Caco-2 (cell line): ENCODE results near the gene SP6. TPM values are rescaled to one million over a fixed set of nuclear protein-coding genes. Genes with fewer than 3 reads are reported as not detected.
A peak's percentile ranks its signal among the peaks of the same experiment; 100 is the strongest.

ENCODE experiments used
- BruUV-seq: library from RNA; stranded (reverse); fragments of 400-500 nt; replicated peaks from 2 replicates; lab custom pipeline; 2021; lab: Mats Ljungman, UMichigan
- CTCF ChIA-PET: fragments of 300-600 bp; sonication (Branson Sonifier 250); formaldehyde crosslinking; loops from one replicate; lab custom pipeline; 2022; ENCODE audit warnings: antibody characterized with exemption; lab: Charles Lee
- POLR2A ChIA-PET: fragments of 300-600 bp; sonication (Branson Sonifier 250); formaldehyde crosslinking; loops from one replicate; lab custom pipeline; 2022; ENCODE audit warnings: antibody characterized with exemption; lab: Charles Lee
- DNase-seq, 2 experiments: peaks; one replicate each; pipeline versions ENCODE4 v3.0.0 to v3.0.0-alpha.2; 2020 to 2022
- H3K27me3 ChIP-seq: replicated peaks from 2 replicates; pipeline ENCODE4 v1.6.0; 2011; ENCODE audit warnings: low read length; ENCODE audit not compliant: control insufficient read depth, insufficient read depth
- H3K36me3 ChIP-seq: 2 replicates; pipeline ENCODE4 v1.5.1; 2011; ENCODE audit warnings: low read length; ENCODE audit not compliant: control insufficient read depth, insufficient read depth
- H3K4me1 ChIP-seq: fragments of 250-450 bp; sonication (Bioruptor Pico); 2 replicates; pipeline ENCODE4 v1.5.1; 2020; ENCODE audit warnings: mild to moderate bottlenecking
- H3K4me3 ChIP-seq: 2 replicates; pipeline ENCODE4 v1.5.1; 2011; ENCODE audit warnings: low read depth, mild to moderate bottlenecking, control low read depth, low read length
- H3K9me3 ChIP-seq: fragments of 250-450 bp; sonication (Bioruptor Pico); 2 replicates; pipeline ENCODE4 v1.5.1; 2020; ENCODE audit warnings: mild to moderate bottlenecking, moderate library complexity
- H3K27ac Mint-ChIP-seq: one replicate; pipeline ENCODE4 v1.8.0; 2022; ENCODE audit warnings: mixed read lengths; ENCODE audit not compliant: unreplicated experiment
- H3K27me3 Mint-ChIP-seq: one replicate; pipeline ENCODE4 v1.8.0; 2022; ENCODE audit warnings: mixed read lengths; ENCODE audit not compliant: insufficient read depth, unreplicated experiment
- H3K36me3 Mint-ChIP-seq: one replicate; pipeline ENCODE4 v1.8.0; 2022; ENCODE audit warnings: mild to moderate bottlenecking, mixed read lengths; ENCODE audit not compliant: insufficient read depth, unreplicated experiment
- H3K4me1 Mint-ChIP-seq: one replicate; pipeline ENCODE4 v1.8.0; 2022; ENCODE audit warnings: low read depth, mixed read lengths; ENCODE audit not compliant: unreplicated experiment
- H3K4me3 Mint-ChIP-seq: one replicate; pipeline ENCODE4 v1.8.0; 2022; ENCODE audit warnings: mild to moderate bottlenecking, moderate library complexity, mixed read lengths; ENCODE audit not compliant: unreplicated experiment
- H3K9me3 Mint-ChIP-seq: one replicate; pipeline ENCODE4 v1.8.0; 2022; ENCODE audit warnings: mixed read lengths; ENCODE audit not compliant: unreplicated experiment
- intact Hi-C: fragments of 100-400 bp; cut with micrococcal nuclease; formaldehyde crosslinking; loops from one replicate; pipeline ENCODE4 v1.10.0; 2022; ENCODE audit not compliant: unreplicated experiment
- total RNA-seq: library from RNA; stranded (reverse); gene quantifications from 2 replicates; pipeline ENCODE4 v1.2.3, GENCODE V29; 2022
- TF ChIP-seq, protein P1 (sequence below), 2 experiments: fragments of 200-600 bp in 1 of 2; IDR thresholded peaks; 1 replicate in 1 of 2; 2 replicates in 1 of 2; pipeline versions ENCODE4 v1.5.1 to v1.8.0; 2011 to 2022; ENCODE audit warnings: antibody characterized with exemption in 1 of 2, control low read depth in 1 of 2, inconsistent platforms in 1 of 2, low read depth in 1 of 2, low read length in 1 of 2, mild to moderate bottlenecking in 1 of 2, moderate library complexity in 1 of 2; ENCODE audit not compliant: insufficient read depth in 1 of 2, severe bottlenecking in 1 of 2, unreplicated experiment in 1 of 2

Gene SP6
- total RNA-seq, 1 experiment from 2014 or later = 25.0 TPM

DNA sequence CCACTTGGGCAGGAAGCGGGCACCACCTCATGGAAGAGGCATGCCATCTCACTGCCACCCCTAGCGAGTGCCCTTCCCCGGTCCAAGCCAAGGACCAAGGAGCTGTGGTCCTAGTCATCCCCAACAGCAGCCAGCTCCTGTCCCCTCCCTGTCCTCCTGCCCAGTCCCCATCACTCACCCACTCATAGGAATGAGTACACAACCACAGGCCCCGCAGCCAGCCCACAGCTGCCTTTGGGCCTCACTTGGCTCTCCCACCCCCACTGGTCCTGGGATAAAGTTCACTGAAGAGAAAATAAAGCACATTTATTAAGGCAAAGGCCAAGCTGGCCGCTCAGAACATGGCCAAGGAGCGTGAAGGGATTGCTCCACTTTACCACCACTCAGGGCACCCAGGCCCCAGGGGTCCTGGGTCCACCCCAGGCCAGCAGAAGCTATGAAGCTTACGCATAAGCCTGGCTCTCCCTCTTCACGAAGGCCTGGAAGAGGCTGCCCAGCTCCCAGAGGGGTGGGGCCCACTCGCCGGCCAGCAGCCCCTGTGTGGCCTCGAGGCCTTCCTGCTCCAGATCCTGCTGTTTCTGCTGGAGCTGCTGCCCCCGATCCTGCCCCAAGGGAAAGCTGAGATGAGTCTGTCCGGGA is 13.4 kb downstream of the SP6 start:
- intact Hi-C loops = loop anchor here (10.0 kb wide), 1 partner anchor 267 kb away; the partner anchor contains the start of genes CBX1 and SNX11
- CTCF ChIA-PET = interaction anchor here (0.5 to 1.1 kb wide), 3 partner anchors 14 to 1513 kb away, joined by 3 read pairs; no protein-coding TSS in a partner anchor
- H3K4me3 ChIP-seq = no peak overlapping the region
- H3K4me3 Mint-ChIP-seq = no peak overlapping the region
- H3K27ac Mint-ChIP-seq = no peak overlapping the region
- BruUV-seq = no TSS peak
- TF ChIP-seq, protein P1, sequence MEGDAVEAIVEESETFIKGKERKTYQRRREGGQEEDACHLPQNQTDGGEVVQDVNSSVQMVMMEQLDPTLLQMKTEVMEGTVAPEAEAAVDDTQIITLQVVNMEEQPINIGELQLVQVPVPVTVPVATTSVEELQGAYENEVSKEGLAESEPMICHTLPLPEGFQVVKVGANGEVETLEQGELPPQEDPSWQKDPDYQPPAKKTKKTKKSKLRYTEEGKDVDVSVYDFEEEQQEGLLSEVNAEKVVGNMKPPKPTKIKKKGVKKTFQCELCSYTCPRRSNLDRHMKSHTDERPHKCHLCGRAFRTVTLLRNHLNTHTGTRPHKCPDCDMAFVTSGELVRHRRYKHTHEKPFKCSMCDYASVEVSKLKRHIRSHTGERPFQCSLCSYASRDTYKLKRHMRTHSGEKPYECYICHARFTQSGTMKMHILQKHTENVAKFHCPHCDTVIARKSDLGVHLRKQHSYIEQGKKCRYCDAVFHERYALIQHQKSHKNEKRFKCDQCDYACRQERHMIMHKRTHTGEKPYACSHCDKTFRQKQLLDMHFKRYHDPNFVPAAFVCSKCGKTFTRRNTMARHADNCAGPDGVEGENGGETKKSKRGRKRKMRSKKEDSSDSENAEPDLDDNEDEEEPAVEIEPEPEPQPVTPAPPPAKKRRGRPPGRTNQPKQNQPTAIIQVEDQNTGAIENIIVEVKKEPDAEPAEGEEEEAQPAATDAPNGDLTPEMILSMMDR (IDR thresholded peaks at IDR 0.05; ENCODE audit: insufficient read depth in 1 of 2, low read depth in 1 of 2, low read length in 1 of 2, severe bottlenecking in 1 of 2, unreplicated experiment in 1 of 2) = no peak
- H3K4me1 Mint-ChIP-seq = peaks cover 30% of the 10 kb centered on the region
- peaks cover 16% of the 10 kb centered on the region for H3K36me3 ChIP-seq
- no peaks in the 10 kb centered on the region for H3K9me3 ChIP-seq
- no peak for DNase-seq
- H3K4me1 ChIP-seq = peaks cover 23% of the 10 kb centered on the region
- H3K36me3 Mint-ChIP-seq = peaks cover 10% of the 10 kb centered on the region
- POLR2A ChIA-PET = interaction anchor here (0.6 to 1.0 kb wide), 3 partner anchors 13 to 164 kb away, joined by 3 to 12 read pairs (median 3); partner anchors contain the start of gene SP6
- H3K27me3 ChIP-seq = no peaks in the 10 kb centered on the region
- no peaks in the 10 kb centered on the region for H3K27me3 Mint-ChIP-seq
- no peaks in the 10 kb centered on the region for H3K9me3 Mint-ChIP-seq

DNA sequence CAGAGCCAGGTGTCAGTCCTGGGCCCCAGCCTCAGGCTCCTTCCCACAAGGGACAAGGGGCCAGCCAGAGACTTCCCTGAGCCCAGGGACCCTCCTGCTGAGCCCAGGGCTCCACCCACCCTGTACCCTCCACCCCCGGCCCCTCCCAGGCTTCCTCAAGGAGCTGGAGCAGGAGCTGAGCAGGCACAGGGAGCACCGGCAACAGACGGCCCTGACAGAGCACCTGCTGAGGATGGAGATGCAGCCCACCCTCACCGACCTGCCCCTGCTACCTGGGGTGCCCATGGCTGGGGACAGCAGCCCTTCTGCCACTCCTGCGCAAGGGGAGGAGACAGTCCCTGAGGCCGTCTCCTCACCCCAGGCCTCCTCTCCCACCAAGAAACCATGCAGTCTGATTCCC is 14.4 kb downstream of the SP6 start:
- ChIA-PET CTCF (interaction anchor here (0.5 to 1.1 kb wide), 2 partner anchors 15 to 1514 kb away, joined by 3 to 4 read pairs; partner anchors contain the start of gene OSBPL7), POLR2A (interaction anchor here (1.0 kb wide), 1 partner anchor 14 kb away, joined by 12 read pairs; the partner anchor contains the start of gene SP6)
- H3K36me3 Mint-ChIP-seq = peaks cover 15% of the 10 kb centered on the region
- intact Hi-C loops = loop anchor here (10.0 kb wide), 1 partner anchor 268 kb away; the partner anchor contains the start of genes CBX1 and SNX11
- no peaks in the 10 kb centered on the region for H3K9me3 Mint-ChIP-seq
- peak in 1 of 2 experiments; percentile 60 for DNase-seq
- H3K27me3 ChIP-seq = no peaks in the 10 kb centered on the region
- peaks cover 16% of the 10 kb centered on the region for H3K36me3 ChIP-seq
- H3K4me1 Mint-ChIP-seq = peaks cover 30% of the 10 kb centered on the region
- H3K27ac Mint-ChIP-seq = no peak overlapping the region
- BruUV-seq = no TSS peak
- no peak overlapping the region for H3K4me3 ChIP-seq
- no peaks in the 10 kb centered on the region for H3K9me3 ChIP-seq
- TF ChIP-seq, protein P1 (IDR thresholded peaks at IDR 0.05; ENCODE audit: insufficient read depth in 1 of 2, low read depth in 1 of 2, low read length in 1 of 2, severe bottlenecking in 1 of 2, unreplicated experiment in 1 of 2) = no peak
- H3K27me3 Mint-ChIP-seq = no peaks in the 10 kb centered on the region
- H3K4me3 Mint-ChIP-seq = no peak overlapping the region
- peaks cover 14% of the 10 kb centered on the region for H3K4me1 ChIP-seq

GRCh38 chr17:47834756-47835155 is 16.2 kb downstream of the SP6 start:
- Mint-ChIP-seq H3K27me3 (no peaks in the 10 kb centered on the region), H3K4me1 (peaks cover 20% of the 10 kb centered on the region), H3K36me3 (peaks cover 12% of the 10 kb centered on the region), H3K4me3 (no peak overlapping the region), H3K9me3 (no peaks in the 10 kb centered on the region), H3K27ac (no peak overlapping the region)
- POLR2A ChIA-PET = interaction anchor here (0.6 kb wide), 1 partner anchor 77 kb away, joined by 12 read pairs; no protein-coding TSS in a partner anchor
- DNase-seq = no peak
- intact Hi-C loops = loop anchor here (10.0 kb wide), 1 partner anchor 270 kb away; the partner anchor contains the start of genes CBX1 and SNX11
- TF ChIP-seq, protein P1 (IDR thresholded peaks at IDR 0.05; ENCODE audit: insufficient read depth in 1 of 2, low read depth in 1 of 2, low read length in 1 of 2, severe bottlenecking in 1 of 2, unreplicated experiment in 1 of 2) = no peak
- H3K4me3 ChIP-seq = no peak overlapping the region
- peaks cover 14% of the 10 kb centered on the region for H3K36me3 ChIP-seq
- H3K9me3 ChIP-seq = no peaks in the 10 kb centered on the region
- H3K27me3 ChIP-seq = no peaks in the 10 kb centered on the region
- no TSS peak for BruUV-seq
- CTCF ChIA-PET = interaction anchor here (0.6 kb wide), 1 partner anchor 57 kb away, joined by 3 read pairs; no protein-coding TSS in a partner anchor
- peaks cover 11% of the 10 kb centered on the region for H3K4me1 ChIP-seq
